OCI-LY1 (cell line): ENCODE results near the gene INTS15.
A peak's percentile ranks its signal among the peaks of the same experiment; 100 is the strongest.

Experiments used
- H2AFZ ChIP-seq: fragments of 200-600 bp; sonication (generic), shearing (Covaris generic); 2 replicates; pipeline ENCODE4 v1.6.0; 2014; ENCODE audit warnings: antibody characterized with exemption, mild to moderate bottlenecking, low read length
- H3F3A ChIP-seq: fragments of 200-600 bp; sonication (generic), shearing (Covaris generic); 2 replicates; pipeline ENCODE4 v1.6.0; 2014; ENCODE audit warnings: mild to moderate bottlenecking, antibody characterized with exemption, low read length, moderate library complexity; ENCODE audit not compliant: insufficient read depth
- H3K27ac ChIP-seq: fragments of 200-600 bp; sonication (generic); 2 replicates; pipeline ENCODE4 v1.5.1; 2014; ENCODE audit warnings: low read length, mixed run types, mild to moderate bottlenecking, low read depth; ENCODE audit not compliant: poor library complexity, severe bottlenecking
- H3K27me3 ChIP-seq: fragments of 200-600 bp; sonication (generic); 2 replicates; pipeline ENCODE4 v1.6.0; 2014; ENCODE audit warnings: antibody characterized with exemption, mild to moderate bottlenecking, low read length, moderate library complexity; ENCODE audit not compliant: insufficient read depth
- H3K36me3 ChIP-seq: fragments of 200-600 bp; sonication (generic); 2 replicates; pipeline ENCODE4 v1.6.1; 2014; ENCODE audit warnings: mild to moderate bottlenecking, antibody characterized with exemption, low read length, moderate library complexity, mixed read lengths; ENCODE audit not compliant: insufficient read depth
- H3K4me1 ChIP-seq: fragments of 200-600 bp; sonication (generic); 2 replicates; pipeline ENCODE4 v1.5.1; 2014; ENCODE audit warnings: mild to moderate bottlenecking, low read length, moderate library complexity; ENCODE audit not compliant: insufficient read depth, severe bottlenecking
- H3K4me2 ChIP-seq: fragments of 200-600 bp; sonication (generic), shearing (Covaris generic); 2 replicates; pipeline ENCODE4 v1.6.1; 2014; ENCODE audit warnings: low read length
- H3K4me3 ChIP-seq: fragments of 200-600 bp; sonication (generic); 2 replicates; pipeline ENCODE4 v1.5.1; 2014; ENCODE audit warnings: low read length, low read depth, mild to moderate bottlenecking, mixed read lengths; ENCODE audit not compliant: poor library complexity, severe bottlenecking
- H3K79me2 ChIP-seq: fragments of 200-600 bp; shearing (Covaris generic); 2 replicates; pipeline ENCODE4 v1.6.1; 2016; ENCODE audit warnings: mixed run types, low read length, mixed read lengths; ENCODE audit not compliant: insufficient read depth
- H3K9ac ChIP-seq: fragments of 200-600 bp; sonication (generic), shearing (Covaris generic); 2 replicates; pipeline ENCODE4 v1.6.1; 2014; ENCODE audit warnings: mild to moderate bottlenecking, low read length, mixed read lengths
- H3K9me2 ChIP-seq: fragments of 200-600 bp; sonication (generic), shearing (Covaris generic); 2 replicates; pipeline ENCODE4 v1.6.1; 2014; ENCODE audit warnings: low read depth, mild to moderate bottlenecking, low read length, mixed read lengths
- H3K9me3 ChIP-seq: fragments of 200-600 bp; shearing (Covaris generic); 2 replicates; pipeline ENCODE4 v1.6.1; 2014; ENCODE audit warnings: low read length, mixed read lengths
- H4K20me1 ChIP-seq: fragments of 200-600 bp; sonication (generic), shearing (Covaris generic); 2 replicates; pipeline ENCODE4 v1.6.0; 2016; ENCODE audit warnings: mild to moderate bottlenecking, low read length; ENCODE audit not compliant: insufficient read depth
- CTCF ChIP-seq: fragments of 200-600 bp; sonication (generic), shearing (Covaris generic); IDR thresholded peaks from 2 replicates; pipeline ENCODE4 v1.5.1; 2017; ENCODE audit warnings: mild to moderate bottlenecking, antibody characterized with exemption, low read length, moderate library complexity, mixed read lengths
- EZH2 ChIP-seq: fragments of 200-600 bp; sonication (generic), shearing (Covaris generic); IDR thresholded peaks from 2 replicates; pipeline ENCODE4 v1.8.0; 2017; ENCODE audit warnings: borderline replicate concordance, mixed run types, mild to moderate bottlenecking, antibody characterized with exemption, low read length, moderate library complexity, mixed read lengths

INTS15 gene

GRCh38 chr7:6623589-6624245, 33.9 kb downstream of the INTS15 start:
- Histone ChIP-seq H3K9ac (peak overlapping the region; percentile 19; the same call in 1 of the 2 replicates), H2AFZ (0 out of 2 replicates have a peak overlapping the region, but pooled peaks have one; percentile 46), H4K20me1 (no peaks in the 10 kb centered on the region), H3K27me3 (no peaks in the 10 kb centered on the region; the same call in 1 of the 2 replicates), H3K36me3 (no peaks in the 10 kb centered on the region), H3K79me2 (no peaks in the 10 kb centered on the region), H3K9me3 (no peaks in the 10 kb centered on the region), H3K4me2 (peak overlapping the region; percentile 27; the same call in 1 of the 2 replicates), H3K4me1 (peaks cover 22% of the 10 kb centered on the region), H3F3A (no peaks in the 10 kb centered on the region), H3K9me2 (no peaks in the 10 kb centered on the region), H3K4me3 (no peak overlapping the region), H3K27ac (no peak overlapping the region)
- TF ChIP-seq EZH2 = no peak
- TF ChIP-seq CTCF = no peak

GRCh38 chr7:6624246-6624611, 34.4 kb downstream of the INTS15 start:
- H3K4me3 ChIP-seq = no peak overlapping the region
- H3F3A ChIP-seq = no peaks in the 10 kb centered on the region
- H3K27ac ChIP-seq = no peak overlapping the region
- peak overlapping the region; percentile 19; the same call in 1 of the 2 replicates for H3K9ac ChIP-seq
- no peaks in the 10 kb centered on the region for H3K9me3 ChIP-seq
- TF ChIP-seq EZH2 (no peak), CTCF (no peak)
- no peaks in the 10 kb centered on the region for H3K79me2 ChIP-seq
- no peaks in the 10 kb centered on the region; the same call in 1 of the 2 replicates for H3K27me3 ChIP-seq
- no peaks in the 10 kb centered on the region for H3K9me2 ChIP-seq
- H2AFZ ChIP-seq = 0 out of 2 replicates have a peak overlapping the region, but pooled peaks have one; percentile 46
- H3K36me3 ChIP-seq = no peaks in the 10 kb centered on the region
- peak overlapping the region; percentile 27; the same call in 1 of the 2 replicates for H3K4me2 ChIP-seq
- peaks cover 22% of the 10 kb centered on the region for H3K4me1 ChIP-seq
- H4K20me1 ChIP-seq = no peaks in the 10 kb centered on the region

GRCh38 chr7:6628045-6628444, 38.2 kb downstream of the INTS15 start:
- no peak overlapping the region for H3K4me2 ChIP-seq
- no peak overlapping the region for H2AFZ ChIP-seq
- H3K4me1 ChIP-seq = peaks cover 11% of the 10 kb centered on the region
- H3K4me3 ChIP-seq = no peak overlapping the region
- H3K79me2 ChIP-seq = no peaks in the 10 kb centered on the region
- no peaks in the 10 kb centered on the region for H3F3A ChIP-seq
- H3K36me3 ChIP-seq = no peaks in the 10 kb centered on the region
- TF ChIP-seq EZH2 = no peak
- no peak for TF ChIP-seq CTCF
- H3K9me2 ChIP-seq = no peaks in the 10 kb centered on the region
- H3K9ac ChIP-seq = no peak overlapping the region
- H3K9me3 ChIP-seq = no peaks in the 10 kb centered on the region
- H3K27ac ChIP-seq = no peak overlapping the region
- peaks cover 4% of the 10 kb centered on the region; the same call in 1 of the 2 replicates for H3K27me3 ChIP-seq
- no peaks in the 10 kb centered on the region for H4K20me1 ChIP-seq
